Epithelial cell of esophagus (primary cell): ENCODE measurements around the gene SLC35G3.
"Not testable (repeated sequence)": the region's sequence is repeated elsewhere in the genome, so short reads cannot be mapped to it uniquely, and the experiment has no call there.

Source experiments
- DNase-seq: peaks from one replicate; pipeline ENCODE4 v3.0.0; 2010; ENCODE audit warnings: low read depth
- H3K4me3 ChIP-seq: 2 replicates; pipeline ENCODE4 v1.5.1; 2011; ENCODE audit warnings: mild to moderate bottlenecking, low read length, control low read depth
- TF ChIP-seq, protein P1 (sequence below): IDR thresholded peaks from 2 replicates; pipeline ENCODE4 v1.5.1; 2011; ENCODE audit warnings: low read depth, mild to moderate bottlenecking, low read length, control low read depth, inconsistent platforms; ENCODE audit not compliant: insufficient read depth; ENCODE audit errors: missing control alignments

SLC35G3 gene

DNA sequence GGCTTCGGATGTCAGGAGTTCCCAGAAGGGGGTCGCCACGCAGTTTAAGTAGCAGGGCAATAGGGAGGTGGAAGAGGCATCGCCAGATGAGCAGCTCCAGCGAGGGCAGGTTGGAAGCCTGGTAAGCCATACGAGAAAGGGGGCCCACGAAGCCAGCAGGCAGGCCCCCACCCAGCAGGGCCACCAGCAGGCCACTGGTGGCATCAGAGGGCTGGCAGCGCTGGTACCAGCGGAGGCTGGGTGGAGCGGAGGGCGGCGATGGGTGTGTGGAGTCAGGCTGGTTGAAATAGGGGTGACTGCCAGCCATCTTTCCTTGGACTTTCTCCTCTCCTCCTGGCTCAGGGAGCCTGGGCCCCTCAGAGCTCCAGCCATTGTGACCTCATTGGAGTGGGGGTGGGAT is at the start of gene SLC35G3:
TSS of gene SLC35G3 (minus strand) at position 393 of the 400 bp plus-strand sequence. CDS start at position 307, 86 bp downstream.
- H3K4me3 ChIP-seq, DNase-seq: not testable (repeated sequence)

DNA sequence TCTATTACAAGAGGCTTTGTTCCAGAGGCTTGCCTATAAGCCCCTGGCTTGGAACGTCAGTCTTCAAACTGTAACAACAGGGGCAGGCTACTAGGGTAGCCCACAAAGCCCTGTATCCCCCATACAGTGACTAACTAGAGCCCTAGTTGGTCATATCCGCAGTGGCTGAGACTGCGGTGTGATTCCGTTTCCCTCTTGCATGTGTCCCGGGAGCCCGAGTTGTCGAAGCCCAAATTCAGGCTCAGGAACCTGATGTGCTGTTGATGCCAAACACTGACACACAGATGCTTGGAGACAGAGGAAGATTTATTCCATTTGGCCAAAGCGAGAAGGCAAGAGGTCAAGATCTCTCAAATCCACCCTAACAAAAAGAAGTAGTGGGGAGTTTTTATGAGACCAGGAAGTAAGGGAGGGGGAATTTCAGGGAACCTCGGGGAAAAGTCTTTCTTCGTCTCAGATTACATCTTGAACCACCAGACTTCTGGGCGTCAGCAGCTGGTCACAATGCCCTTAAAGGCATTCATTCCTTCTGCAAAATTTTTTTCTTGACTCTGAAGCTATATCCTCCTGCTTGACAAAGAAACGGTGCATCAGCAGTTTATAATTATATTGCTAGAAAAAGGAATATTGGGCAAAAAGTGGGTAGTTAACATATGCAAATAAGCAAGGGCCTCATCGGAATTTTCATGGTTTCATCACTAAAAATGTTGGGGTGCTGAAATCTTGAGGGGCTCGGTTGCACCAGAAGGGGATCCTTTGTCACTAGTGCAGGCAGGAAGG is 49.6 kb upstream of the SLC35G3 start:
- DNase-seq = peak; percentile 63
- TF ChIP-seq, protein P1, sequence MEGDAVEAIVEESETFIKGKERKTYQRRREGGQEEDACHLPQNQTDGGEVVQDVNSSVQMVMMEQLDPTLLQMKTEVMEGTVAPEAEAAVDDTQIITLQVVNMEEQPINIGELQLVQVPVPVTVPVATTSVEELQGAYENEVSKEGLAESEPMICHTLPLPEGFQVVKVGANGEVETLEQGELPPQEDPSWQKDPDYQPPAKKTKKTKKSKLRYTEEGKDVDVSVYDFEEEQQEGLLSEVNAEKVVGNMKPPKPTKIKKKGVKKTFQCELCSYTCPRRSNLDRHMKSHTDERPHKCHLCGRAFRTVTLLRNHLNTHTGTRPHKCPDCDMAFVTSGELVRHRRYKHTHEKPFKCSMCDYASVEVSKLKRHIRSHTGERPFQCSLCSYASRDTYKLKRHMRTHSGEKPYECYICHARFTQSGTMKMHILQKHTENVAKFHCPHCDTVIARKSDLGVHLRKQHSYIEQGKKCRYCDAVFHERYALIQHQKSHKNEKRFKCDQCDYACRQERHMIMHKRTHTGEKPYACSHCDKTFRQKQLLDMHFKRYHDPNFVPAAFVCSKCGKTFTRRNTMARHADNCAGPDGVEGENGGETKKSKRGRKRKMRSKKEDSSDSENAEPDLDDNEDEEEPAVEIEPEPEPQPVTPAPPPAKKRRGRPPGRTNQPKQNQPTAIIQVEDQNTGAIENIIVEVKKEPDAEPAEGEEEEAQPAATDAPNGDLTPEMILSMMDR = no peak
- H3K4me3 ChIP-seq = peak overlapping the region; percentile 83

- peak within 1 kb of the TSS; percentile 83 for H3K4me3 ChIP-seq
- TF ChIP-seq, protein P1 = peak; percentile 17
- DNase-seq = peak; percentile 92
Measured at GRCh38 chr17:35242805-35243560, 48.8 kb upstream of the SLC35G3 start, which contains the start of gene SLFN5. SLFN5 (plus strand) TSS chr17:35243072; CDS start chr17:35258691, 15,619 bp downstream.

- peak overlapping the region; percentile 83 for H3K4me3 ChIP-seq
- TF ChIP-seq, protein P1 = peak; percentile 58
- DNase-seq = peak; percentile 91
Measured at GRCh38 chr17:35242158-35242804, 48.1 kb upstream of the SLC35G3 start.

DNA sequence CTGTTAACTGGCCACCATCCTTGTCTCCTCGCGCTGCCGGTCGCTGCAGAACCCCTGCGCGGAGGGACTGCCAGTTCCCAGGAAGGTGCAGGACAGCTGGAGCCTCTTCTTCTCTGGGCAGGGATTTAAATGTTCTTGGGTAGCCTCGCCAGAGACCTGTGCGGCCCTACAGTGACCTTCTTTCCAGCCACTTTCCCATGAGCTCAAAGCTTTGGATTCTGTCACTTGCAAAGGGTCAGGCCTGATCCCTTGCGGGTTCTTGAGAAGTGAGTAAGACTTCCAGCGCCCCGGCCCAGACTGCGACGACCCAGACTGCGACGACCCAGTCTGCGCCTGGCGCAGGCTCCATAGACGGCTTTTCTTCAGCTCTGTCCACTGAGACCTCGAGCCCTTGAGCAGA is 47.3 kb upstream of the SLC35G3 start:
- no peak overlapping the region for H3K4me3 ChIP-seq
- TF ChIP-seq, protein P1 = no peak
- no peak for DNase-seq

- TF ChIP-seq, protein P1 = no peak
- H3K4me3 ChIP-seq = no peak overlapping the region
- no peak for DNase-seq
Measured at GRCh38 chr17:35240861-35241260, 46.7 kb upstream of the SLC35G3 start.

DNA sequence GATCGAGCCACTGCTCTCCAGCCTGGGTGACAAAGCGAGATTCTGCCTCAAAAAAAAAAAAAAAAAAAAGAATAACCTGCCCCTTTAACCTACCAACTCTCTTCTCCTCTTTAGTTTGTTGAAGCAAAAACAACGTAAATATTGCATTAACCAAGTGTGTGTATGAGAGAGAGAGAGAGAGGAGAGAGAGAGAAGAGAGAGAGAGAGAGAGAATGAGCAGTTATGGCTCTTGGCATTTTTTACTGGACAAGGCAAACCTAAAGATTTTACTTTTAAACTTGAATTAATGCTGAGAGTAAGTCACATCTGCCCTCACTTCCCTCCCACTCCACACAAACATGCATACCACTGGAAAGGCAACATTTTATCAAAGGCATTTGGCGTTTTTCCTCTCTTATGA is 45.6 kb upstream of the SLC35G3 start:
- TF ChIP-seq, protein P1 = no peak
- DNase-seq = no peak
- no peak overlapping the region for H3K4me3 ChIP-seq
